Stimulated activated naive CD4-positive, alpha-beta T cell treated with Interleukin-2 at 50 U/mL for 16 hours (primary cell): ENCODE measurements around the gene B4GALT2.

Source experiments
- DNase-seq: peaks from one replicate; lab custom pipeline; 2025; lab: John Stamatoyannopoulos, UW

B4GALT2 gene

DNA sequence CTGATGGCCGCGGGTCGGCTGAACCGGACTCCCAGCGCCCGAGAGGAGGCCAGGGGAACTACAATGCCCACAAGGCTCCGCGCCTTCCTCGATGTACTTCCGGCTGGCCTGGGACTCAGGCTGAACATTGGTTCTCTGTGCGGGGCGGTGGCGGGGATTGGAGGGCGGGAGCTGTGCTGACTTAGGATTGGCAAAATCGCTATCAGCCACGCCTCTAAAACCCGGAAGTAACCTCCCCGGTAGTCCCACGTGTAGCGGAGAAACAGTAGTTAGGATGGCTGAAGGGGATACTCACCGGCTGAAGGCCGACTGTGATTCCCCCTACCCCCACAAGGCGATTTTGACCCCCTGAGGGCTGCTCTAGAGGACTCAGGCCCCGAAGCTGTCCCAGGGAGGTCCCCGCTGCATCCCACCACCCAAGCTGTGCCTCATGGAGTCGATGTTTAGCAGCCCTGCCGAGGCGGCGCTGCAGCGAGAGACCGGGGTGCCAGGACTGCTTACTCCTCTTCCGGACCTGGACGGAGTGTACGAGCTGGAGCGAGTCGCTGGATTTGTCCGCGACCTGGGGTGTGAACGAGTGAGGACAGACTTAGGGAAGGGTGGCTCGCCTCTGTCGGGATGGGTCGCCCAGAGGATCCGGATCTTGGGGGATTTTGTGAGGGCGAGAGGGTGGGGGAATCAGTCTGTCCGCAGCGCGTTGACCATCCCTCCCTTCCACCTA is 9.1 kb upstream of the B4GALT2 start, which contains the start of gene DPH2:
Gene DPH2 (plus strand): TSS at position 265 of the 721 bp plus-strand sequence. CDS start 166 bp downstream, at position 431.
- DNase-seq: peak; percentile 98

DNA sequence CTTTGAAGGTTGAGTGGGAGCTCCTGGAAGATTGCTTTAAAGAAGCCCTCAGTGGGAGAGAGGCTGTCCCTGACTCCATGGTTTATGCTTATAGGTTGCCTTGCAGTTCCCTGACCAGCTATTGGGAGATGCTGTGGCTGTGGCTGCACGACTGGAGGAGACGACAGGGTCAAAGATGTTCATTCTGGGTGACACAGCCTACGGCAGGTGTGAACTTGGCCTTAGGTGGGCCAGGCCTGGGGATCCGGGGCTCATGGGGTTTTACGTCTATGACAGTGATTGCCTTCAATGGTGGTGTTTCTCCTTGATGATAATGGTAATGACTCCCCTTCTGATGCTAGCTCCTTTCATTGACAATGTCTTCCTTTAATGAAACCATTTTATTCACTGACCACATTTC is 8.5 kb upstream of the B4GALT2 start:
- DNase-seq: no peak

DNA sequence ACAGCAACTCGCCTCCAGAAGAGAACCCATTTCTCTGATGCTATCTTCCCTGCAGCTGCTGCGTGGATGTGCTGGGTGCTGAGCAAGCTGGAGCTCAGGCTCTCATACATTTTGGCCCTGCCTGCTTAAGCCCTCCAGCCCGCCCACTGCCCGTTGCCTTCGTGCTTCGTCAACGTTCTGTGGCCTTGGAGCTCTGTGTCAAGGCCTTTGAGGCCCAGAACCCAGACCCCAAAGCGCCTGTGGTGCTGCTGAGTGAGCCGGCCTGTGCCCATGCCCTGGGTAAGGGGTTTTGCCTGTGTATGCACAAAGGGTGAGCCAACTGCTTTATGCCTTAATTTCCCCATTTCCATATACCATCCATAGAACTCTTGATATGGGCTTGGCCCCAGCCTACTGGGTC is 8.1 kb upstream of the B4GALT2 start:
- DNase-seq: no peak

DNA sequence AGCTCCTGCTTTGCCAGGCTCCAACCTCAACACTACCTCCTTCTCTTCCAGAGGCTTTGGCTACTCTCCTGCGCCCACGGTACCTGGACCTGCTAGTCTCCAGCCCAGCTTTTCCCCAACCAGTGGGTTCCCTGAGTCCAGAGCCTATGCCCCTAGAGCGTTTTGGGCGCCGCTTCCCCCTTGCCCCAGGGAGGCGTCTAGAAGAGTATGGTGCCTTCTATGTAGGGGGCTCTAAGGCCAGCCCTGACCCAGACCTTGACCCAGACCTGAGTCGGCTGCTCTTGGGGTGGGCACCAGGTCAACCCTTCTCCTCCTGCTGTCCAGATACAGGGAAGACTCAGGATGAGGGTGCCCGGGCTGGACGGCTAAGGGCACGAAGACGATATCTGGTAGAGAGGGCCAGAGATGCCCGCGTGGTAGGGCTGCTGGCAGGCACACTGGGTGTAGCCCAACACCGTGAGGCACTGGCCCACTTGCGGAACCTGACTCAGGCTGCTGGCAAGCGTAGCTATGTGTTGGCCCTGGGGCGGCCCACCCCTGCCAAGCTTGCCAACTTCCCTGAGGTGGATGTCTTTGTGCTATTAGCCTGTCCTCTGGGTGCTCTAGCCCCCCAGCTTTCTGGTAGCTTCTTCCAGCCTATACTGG is 7.6 kb upstream of the B4GALT2 start:
- DNase-seq: no peak

DNA sequence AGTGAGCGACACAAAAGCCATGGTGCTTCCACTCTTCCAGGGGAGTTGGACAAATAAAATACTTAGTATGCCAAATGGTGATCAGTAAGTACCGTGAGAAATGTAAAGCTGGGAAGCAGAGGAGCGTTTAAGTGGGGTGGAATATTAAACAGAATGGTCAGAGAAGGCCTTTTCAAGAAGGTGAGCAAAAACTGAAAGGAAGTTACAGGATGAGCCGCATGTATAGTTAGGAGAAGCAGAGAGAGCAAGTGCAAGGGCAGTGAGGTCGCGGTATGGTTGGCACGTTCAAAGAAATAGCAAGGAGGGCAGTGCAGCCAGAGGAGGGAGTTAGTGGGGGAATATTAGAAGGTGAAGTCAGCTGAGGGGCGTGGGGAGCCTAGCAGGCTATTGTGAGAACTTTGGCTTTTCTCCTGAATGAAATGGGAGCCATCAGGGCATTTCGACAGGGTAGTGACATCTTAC is 5.0 kb upstream of the B4GALT2 start:
- DNase-seq: no peak

DNA sequence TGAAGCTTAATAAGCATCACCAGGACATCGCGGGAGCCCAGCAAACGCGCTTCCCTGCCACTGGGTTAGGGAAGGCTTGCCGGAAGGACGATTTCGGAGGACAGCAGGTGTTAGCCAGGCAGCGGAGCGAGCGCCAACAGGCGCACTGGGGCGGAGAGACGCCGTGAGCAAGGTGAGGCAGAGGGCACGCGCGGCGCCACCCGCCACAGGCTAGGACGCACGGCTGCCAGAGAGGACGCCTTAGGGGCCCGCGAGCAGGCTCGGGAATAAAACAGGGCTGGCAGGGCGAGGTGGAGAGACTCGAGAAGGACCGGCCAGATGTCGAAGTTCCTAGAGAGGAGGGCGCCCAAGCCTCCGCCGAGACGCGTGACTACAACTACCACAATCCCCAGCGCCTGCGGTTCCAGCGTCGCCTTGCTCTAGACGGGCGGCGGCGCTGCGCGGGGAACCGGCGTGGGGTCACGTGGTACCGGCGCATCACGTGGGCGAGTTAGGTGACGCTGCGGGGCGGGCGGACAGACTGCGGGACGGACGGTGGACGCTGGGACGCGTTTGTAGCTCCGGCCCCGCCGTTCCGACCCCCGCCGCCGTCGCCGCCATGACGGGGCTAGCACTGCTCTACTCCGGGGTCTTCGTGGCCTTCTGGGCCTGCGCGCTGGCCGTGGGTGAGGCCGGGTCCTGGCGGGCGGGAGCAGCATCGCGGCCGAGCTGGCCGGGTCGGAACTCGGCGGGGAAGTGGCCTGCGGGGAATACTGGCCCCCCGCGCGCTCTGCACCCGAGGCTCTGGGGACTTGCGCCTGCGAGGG is 4.4 kb upstream of the B4GALT2 start, which contains the start of gene ATP6V0B:
Gene ATP6V0B (plus strand): TSS at position 518 of the 806 bp plus-strand sequence. CDS start 81 bp downstream, at position 599.
- DNase-seq: peak; percentile 95

DNA sequence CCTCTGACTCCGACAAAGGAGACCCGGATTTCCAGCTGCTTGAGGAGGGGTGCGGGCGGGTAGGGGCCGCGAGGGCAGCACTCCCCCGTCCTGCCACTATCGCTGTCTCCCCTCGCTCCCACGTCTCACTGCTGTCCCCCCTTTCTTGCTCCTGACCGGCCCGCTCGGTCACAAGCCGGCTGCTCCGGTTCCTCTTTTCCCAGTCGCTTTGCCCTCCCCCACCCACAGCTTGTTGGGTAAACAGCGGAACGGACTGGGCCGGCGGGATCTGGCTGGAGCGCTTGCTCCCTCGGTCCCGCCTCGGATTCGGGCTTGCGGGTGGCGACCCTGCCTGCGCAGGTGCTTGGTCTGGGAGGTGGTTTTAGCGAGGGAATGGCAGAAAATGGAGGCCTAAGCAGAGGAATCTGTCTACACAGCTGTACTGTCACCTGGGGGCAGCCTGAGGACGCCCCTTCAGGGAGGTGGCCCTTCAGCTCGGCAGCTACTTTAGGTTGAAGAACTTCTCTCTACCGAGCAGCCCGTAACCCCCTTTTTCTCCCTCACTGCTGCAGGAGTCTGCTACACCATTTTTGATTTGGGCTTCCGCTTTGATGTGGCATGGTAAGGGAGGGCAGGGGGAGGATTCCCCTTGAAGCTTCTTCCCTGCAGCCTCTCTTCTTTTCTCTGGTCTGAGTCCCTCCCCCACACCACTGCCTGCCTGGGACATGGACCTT is 3.6 kb upstream of the B4GALT2 start:
- DNase-seq: no peak

DNA sequence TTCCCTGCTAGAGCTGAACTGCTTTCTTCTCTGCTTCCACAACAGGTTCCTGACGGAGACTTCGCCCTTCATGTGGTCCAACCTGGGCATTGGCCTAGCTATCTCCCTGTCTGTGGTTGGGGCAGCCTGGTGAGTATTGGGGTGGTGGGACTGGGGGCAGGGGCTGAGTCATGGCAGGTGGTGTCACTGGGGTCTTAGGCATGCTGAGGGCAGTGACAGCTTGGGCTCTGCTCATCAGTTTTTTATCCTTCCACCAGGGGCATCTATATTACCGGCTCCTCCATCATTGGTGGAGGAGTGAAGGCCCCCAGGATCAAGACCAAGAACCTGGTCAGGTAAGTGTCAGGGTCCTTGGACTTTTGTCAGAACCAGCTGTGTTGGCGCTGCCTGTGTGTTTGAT is 3.0 kb upstream of the B4GALT2 start:
- DNase-seq: no peak

DNA sequence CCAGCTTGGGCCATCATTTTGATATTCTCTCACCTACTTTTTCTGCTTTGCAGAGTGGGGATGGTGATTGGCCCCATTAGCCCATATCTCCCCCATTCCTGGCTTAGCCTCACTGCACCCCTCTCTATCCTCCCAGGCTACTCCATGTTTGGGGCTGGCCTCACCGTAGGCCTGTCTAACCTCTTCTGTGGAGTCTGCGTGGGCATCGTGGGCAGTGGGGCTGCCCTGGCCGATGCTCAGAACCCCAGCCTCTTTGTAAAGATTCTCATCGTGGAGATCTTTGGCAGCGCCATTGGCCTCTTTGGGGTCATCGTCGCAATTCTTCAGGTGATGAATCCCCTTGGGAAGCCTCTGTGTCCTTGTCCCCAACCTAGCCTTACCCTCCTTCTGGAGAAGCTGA is 2.1 kb upstream of the B4GALT2 start:
- no peak for DNase-seq

DNA sequence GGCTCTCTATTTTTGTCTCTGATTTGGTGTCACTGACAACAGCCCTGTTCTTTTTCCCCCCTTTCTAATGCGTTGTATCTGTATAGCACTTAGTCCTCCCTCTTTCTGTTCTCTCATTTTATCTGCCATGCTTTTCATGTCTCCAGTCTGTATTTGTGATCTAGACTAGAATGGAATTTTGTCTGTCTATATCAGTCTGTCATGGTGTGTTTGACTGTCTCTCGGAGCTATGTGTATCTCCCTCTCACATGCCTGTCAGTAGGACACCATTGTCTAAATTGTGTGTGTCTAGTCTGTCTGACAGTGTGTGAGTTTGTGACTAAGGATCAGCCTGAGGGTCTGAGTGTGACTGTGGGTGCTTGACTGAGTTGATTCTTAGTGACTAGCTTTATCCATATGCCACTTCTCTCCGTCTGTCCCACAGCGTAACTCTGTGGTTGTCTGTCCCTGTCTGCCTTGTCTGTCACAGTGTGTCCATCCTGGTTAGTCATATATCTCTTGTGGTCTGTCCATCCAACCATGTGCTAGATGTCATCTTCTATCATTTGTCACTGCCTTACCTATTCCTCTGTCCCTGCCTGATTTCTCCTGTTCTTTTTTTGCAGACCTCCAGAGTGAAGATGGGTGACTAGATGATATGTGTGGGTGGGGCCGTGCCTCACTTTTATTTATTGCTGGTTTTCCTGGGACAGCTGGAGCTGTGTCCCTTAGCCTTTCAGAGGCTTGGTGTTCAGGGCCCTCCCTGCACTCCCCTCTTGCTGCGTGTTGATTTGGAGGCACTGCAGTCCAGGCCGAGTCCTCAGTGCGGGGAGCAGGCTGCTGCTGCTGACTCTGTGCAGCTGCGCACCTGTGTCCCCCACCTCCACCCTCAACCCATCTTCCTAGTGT is 1.4 kb upstream of the B4GALT2 start:
- DNase-seq: no peak

DNA sequence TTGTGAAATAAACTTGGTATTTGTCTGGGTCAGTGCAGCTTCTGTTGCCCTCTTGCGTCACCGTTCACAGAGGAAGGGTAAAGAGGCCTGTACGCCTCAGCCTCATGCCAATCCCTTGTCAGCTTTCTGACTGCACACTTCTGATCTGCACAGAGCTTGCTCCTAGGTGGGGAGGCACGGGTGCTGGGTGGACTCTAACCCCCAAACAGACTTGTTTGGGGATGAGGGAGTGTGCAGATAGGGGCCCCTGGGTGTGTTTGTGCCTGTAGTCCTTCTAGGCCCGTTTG is 803 bp upstream of the B4GALT2 start:
- no peak for DNase-seq

DNA sequence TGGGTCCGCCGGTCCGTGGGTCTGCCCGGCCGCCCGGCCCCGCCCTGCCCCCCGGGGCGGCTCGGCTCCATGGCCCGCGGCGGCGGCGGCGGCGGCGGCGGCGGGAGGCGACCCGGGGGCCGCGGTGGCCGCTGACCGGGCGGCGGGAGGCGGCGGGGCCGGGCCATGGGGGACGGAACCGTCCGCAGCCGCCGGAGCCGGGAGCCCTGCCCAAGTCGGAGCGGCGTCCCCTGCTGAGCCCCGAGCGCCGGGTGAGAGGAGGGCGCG is 184 bp downstream of the B4GALT2 start:
- no peak for DNase-seq

DNA sequence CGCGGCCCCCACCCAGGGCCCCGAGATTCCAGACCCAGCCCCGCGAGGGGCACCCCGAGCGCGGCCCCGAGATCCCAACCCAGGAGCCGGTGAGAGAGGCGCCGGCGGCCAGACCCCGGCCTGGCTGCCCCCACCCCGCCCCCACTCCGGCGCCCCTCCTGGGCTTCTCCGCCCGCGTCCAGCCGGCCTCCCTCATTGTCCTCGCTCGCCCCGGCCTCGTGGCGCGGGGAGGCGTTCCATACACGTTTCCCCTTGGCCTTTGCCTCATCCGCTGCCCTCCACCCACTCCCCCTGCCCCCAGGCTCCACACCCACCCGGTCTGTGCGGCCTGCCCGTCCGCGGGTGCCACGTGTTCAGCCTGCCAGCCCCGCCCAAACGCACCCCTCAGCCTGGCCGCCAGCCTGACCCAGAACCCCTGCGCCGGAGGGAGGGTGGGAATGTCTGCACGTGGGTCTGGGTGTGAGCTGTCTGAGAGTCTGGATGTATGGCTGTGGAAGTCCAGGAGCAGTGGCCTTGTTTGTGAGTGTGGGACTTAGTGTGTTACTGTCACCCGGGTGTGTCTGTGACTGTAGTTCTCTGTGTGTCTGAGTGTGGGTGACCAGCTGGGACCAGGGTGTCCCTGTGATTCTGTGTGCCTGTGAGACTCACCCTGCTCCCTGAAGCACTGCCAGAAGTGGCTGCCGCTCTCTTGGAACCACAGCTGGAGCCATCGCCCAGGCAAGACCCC is 681 bp downstream of the B4GALT2 start:
- DNase-seq: peak; percentile 10

DNA sequence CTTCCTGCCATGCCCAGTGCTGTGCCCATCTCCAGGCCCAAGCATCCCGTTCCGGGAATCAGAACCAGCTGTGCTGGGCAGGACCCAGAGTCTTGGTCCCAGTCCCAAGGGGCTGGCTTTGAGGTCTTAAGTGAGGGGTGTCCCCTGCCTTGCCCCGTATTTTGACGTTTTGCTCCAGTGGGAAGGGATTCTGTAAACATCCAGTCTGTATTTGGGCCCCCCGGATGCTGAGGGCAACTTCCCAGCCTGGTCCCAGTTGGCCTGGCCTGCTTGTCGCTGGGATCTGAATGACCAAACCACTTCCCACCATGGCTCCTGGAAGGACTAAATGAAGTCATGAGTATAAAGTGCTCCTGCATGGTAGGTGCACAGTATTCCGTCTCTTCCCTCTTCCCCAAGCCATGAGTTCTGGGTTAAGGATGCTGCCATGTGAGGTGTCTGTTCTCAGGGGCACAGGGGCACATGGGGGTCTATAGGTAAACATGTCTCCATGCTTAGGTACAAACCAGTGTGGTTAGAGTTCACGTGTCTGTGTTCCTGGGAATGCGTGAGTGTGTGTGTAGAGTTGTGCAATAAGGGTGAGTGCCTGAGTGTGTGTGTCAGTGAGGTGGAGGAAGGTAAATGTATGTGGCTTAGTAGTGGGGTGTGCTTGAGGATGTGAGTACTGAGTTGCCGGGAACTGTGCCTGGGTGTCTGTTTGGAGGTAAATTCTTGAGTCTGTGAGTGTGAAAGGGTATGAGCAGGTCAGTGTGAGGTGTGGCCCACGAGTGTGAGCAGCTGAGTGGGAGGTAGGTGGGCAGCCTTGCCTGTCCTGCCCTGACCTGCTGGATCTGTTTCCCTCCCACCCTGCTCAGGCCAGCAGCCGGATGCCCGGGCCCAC is 1.5 kb downstream of the B4GALT2 start:
- DNase-seq: no peak

DNA sequence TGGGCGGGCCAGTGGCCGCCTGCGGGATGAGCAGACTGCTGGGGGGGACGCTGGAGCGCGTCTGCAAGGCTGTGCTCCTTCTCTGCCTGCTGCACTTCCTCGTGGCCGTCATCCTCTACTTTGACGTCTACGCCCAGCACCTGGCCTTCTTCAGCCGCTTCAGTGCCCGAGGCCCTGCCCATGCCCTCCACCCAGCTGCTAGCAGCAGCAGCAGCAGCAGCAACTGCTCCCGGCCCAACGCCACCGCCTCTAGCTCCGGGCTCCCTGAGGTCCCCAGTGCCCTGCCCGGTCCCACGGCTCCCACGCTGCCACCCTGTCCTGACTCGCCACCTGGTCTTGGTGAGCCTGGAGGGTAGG is 2.1 kb downstream of the B4GALT2 start:
- no peak for DNase-seq

DNA sequence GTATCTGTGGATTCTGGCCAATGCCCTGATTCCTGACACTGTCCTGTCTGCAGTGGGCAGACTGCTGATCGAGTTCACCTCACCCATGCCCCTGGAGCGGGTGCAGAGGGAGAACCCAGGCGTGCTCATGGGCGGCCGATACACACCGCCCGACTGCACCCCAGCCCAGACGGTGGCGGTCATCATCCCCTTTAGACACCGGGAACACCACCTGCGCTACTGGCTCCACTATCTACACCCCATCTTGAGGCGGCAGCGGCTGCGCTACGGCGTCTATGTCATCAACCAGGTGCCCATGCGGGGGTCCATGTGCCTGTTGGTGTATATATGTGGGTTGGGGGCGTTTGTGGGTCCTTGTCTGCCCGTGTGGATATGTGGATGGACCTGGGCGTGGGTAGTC is 2.6 kb downstream of the B4GALT2 start:
- no peak for DNase-seq

DNA sequence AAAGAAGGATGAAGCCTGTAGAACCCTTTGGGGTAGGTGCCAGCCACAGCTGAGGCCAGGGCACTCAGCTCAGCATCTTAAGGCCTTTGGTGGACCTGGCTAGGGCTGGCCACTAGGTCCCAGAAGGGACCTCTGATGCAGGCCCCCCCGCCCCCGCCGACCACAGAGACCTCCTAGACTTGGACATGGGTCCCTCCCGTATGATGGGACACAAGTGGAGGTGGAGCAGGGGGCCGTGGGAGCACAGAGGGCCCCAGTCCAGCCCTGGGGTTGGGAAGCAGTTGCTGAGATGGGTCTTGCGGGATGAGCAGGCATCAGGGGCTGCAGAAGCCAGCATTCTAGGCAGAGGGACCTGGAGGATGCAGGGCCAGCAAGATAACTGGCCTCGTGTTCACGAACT is 3.2 kb downstream of the B4GALT2 start:
- no peak for DNase-seq

DNA sequence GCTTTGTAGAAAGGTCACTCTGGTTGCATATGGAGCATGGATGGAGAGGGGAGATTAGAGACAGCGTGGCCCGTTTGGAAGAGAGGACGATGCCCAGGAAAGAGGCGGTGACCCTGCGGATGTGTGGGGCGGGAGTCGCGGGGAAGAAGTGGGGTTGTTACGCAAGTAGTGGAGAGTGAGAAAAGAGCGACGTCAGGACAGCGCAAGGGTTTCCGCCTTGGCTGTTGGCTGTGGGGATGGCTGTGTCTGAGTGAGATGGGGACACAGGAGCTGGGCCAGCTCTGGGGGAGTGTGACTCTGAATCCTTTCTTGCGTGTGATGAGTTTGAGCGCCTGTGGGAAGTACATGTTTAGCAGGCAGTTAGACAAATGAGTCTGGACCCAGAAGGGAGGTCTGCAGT is 3.8 kb downstream of the B4GALT2 start:
- no peak for DNase-seq

DNA sequence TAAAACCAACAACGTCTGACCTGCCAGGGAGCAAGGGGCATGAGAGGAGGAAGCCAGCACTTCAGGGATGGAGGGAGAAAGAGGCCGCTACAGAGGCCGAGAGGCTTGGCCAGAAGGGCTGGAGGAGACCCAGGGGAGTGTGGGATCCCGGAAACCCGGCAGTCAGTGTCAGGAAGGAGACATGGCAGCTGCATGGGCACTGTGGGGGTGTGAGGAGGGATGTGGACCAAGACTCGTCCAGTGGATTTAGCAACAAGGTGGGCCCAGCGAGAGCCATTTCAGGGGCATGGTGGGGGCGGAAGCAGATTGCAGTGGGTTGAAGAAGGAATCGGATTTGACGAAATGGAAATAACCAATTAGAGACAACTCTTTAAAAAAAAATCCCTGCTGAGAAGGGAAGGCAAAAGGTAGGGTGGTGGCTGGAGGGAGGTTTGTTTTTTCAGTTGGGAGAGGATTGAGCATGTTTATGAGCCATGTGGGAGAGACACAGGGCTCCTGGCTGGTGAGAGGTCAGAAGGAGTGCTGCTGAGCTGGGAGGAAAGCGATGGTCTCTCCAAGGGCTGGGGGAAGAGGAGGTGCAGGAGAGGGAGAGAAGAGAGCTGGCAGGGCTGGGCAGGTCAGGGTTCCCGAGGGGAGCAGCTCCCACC is 4.4 kb downstream of the B4GALT2 start:
- no peak for DNase-seq
